HepG2 (cell line): ENCODE results near the gene DDIAS. TPM values are rescaled to one million over a fixed set of nuclear protein-coding genes. Genes with fewer than 3 reads are reported as not detected.
A peak's percentile ranks its signal among the peaks of the same experiment; 100 is the strongest.

Experiments
- AGO1 ChIP-seq: fragments of 200-400 bp; formaldehyde crosslinking; IDR thresholded peaks from 2 replicates; pipeline ENCODE4 v1.6.1; 2017; ENCODE audit warnings: mild to moderate bottlenecking, low read depth, low read length, moderate library complexity; ENCODE audit not compliant: poor library complexity, severe bottlenecking
- ARID2 ChIP-seq: sonication (generic); formaldehyde crosslinking; IDR thresholded peaks from 2 replicates; pipeline ENCODE4 v1.8.1; 2022; ENCODE audit warnings: mild to moderate bottlenecking, missing genetic modification reagents, borderline replicate concordance
- ASH2L ChIP-seq: fragments of 300-600, 200-600 bp; sonication (generic); IDR thresholded peaks from 2 replicates; pipeline ENCODE4 v1.7.0; 2017; ENCODE audit warnings: low read depth, mild to moderate bottlenecking, moderate library complexity, mixed read lengths, low read length; ENCODE audit not compliant: insufficient read length
- DR1 ChIP-seq: sonication (generic); formaldehyde crosslinking; IDR thresholded peaks from 2 replicates; pipeline ENCODE4 v1.8.0; 2021; ENCODE audit warnings: mild to moderate bottlenecking, missing genetic modification reagents, inconsistent platforms
- FOSL1 ChIP-seq: sonication (generic); formaldehyde crosslinking; IDR thresholded peaks from 2 replicates; pipeline ENCODE4 v1.9.0; 2021; ENCODE audit warnings: missing genetic modification reagents, borderline replicate concordance
- GTF3A ChIP-seq: sonication (generic); formaldehyde crosslinking; conservative IDR thresholded peaks from 2 replicates; pipeline ENCODE4 v1.4.0; 2020; ENCODE audit warnings: mild to moderate bottlenecking, missing genetic modification reagents
- IKZF4 ChIP-seq: sonication (generic); formaldehyde crosslinking; IDR thresholded peaks from 2 replicates; pipeline ENCODE4 v1.5.1; 2020; ENCODE audit warnings: borderline replicate concordance, mild to moderate bottlenecking, low read depth, missing genetic modification reagents; ENCODE audit errors: not compliant biosample characterization
- KDM1A ChIP-seq: IDR thresholded peaks from 2 replicates; pipeline ENCODE4 v1.6.1; 2016; ENCODE audit warnings: missing compliant biosample characterization
- NCOA5 ChIP-seq: sonication (generic); formaldehyde crosslinking; IDR thresholded peaks from 2 replicates; pipeline ENCODE4 v1.4.0; 2020; ENCODE audit warnings: missing genetic modification reagents
- NR1H2 ChIP-seq: sonication (generic); formaldehyde crosslinking; IDR thresholded peaks from 2 replicates; pipeline ENCODE4 v1.8.1; 2022; ENCODE audit warnings: low read depth, missing genetic modification reagents, borderline replicate concordance
- PATZ1 ChIP-seq: sonication (generic); formaldehyde crosslinking; IDR thresholded peaks from 2 replicates; pipeline ENCODE4 v1.4.0; 2020; ENCODE audit warnings: missing genetic modification reagents
- PAXIP1 ChIP-seq: sonication (generic); formaldehyde crosslinking; conservative IDR thresholded peaks from 2 replicates; pipeline ENCODE4 v1.4.0; 2020; ENCODE audit warnings: mild to moderate bottlenecking, missing genetic modification reagents, moderate library complexity
- RFX3 ChIP-seq: IDR thresholded peaks from 2 replicates; pipeline ENCODE4 v1.6.1; 2016; ENCODE audit warnings: missing biosample characterization, missing genetic modification reagents
- SP140L ChIP-seq: sonication (generic); formaldehyde crosslinking; IDR thresholded peaks from 2 replicates; pipeline ENCODE4 v1.4.0; 2020; ENCODE audit warnings: missing genetic modification reagents, borderline replicate concordance
- ZNF205 ChIP-seq: IDR thresholded peaks from 2 replicates; pipeline ENCODE4 v1.6.1; 2018; ENCODE audit warnings: missing biosample characterization, missing genetic modification reagents
- ZNF260 ChIP-seq: sonication (generic); formaldehyde crosslinking; IDR thresholded peaks from 2 replicates; pipeline ENCODE4 v1.4.0; 2020; ENCODE audit warnings: missing genetic modification reagents, low read depth, mild to moderate bottlenecking, borderline replicate concordance
- ZNF484 ChIP-seq: sonication (generic); formaldehyde crosslinking; IDR thresholded peaks from 2 replicates; pipeline ENCODE4 v1.5.1; 2020; ENCODE audit warnings: mild to moderate bottlenecking, low read depth, missing genetic modification reagents, borderline replicate concordance
- ZSCAN9 ChIP-seq: IDR thresholded peaks from 2 replicates; pipeline ENCODE4 v1.6.1; 2016; ENCODE audit warnings: borderline replicate concordance
- polyA plus RNA-seq, 8 experiments: library from polyadenylated mRNA; depleted of rRNA in 3 of 8; stranded (reverse) in 7 of 8; unstranded in 1 of 8; fragments of >200 nt; fragmentation: Illumina TruSeq in 4 of 8; extraction: Trizol in 4 of 8; gene quantifications; 2 replicates each; pipeline versions ENCODE4 v1.2.1 to v1.2.3, GENCODE V29; 2011 to 2016; ENCODE audit warnings: low read depth in 4 of 8, missing spikeins in 1 of 8, mixed read lengths in 1 of 8; ENCODE audit not compliant: insufficient read depth in 1 of 8
- total RNA-seq, 5 experiments: library from RNA; depleted of rRNA; stranded (reverse); fragments of >200 nt; fragmentation: Illumina TruSeq; extraction: Trizol; gene quantifications; 2 replicates each; pipeline ENCODE4 v1.2.3, GENCODE V29; 2016; ENCODE audit warnings: low read depth in 1 of 5
- TF ChIP-seq, protein P1 (sequence below): IDR thresholded peaks from 2 replicates; pipeline ENCODE4 v1.6.1; 2016
- TF ChIP-seq, protein P2 (sequence below): IDR thresholded peaks from 2 replicates; pipeline ENCODE4 v1.6.1; 2016; ENCODE audit warnings: missing genetic modification reagents, missing compliant biosample characterization
- TF ChIP-seq, protein P3 (sequence below): sonication (generic); formaldehyde crosslinking; IDR thresholded peaks from 2 replicates; pipeline ENCODE4 v1.5.0; 2020; ENCODE audit warnings: missing genetic modification reagents

DDIAS gene
- total and polyA plus RNA-seq, 2 of the 13 experiments (the other 11 are each of a cell fraction or from before 2014, with no cell fraction given): 3.5 to 13.0 TPM

GRCh38 chr11:82900277-82901164, 1.0 kb upstream of the DDIAS start, which contains the start of gene PRCP (continued):
- TF ChIP-seq GTF3A (CRISPR knock-in tag) (peak; percentile 23; the same call in 1 of the 2 replicates), PAXIP1 (CRISPR knock-in tag) (peak; percentile 20; the same call in 1 of the 2 replicates), ZSCAN9 (CRISPR knock-in tag) (no peak), ZNF260 (CRISPR knock-in tag) (no peak), PATZ1 (CRISPR knock-in tag) (peak; percentile 38; the same call in 1 of the 2 replicates), AGO1 (peak; percentile 61), IKZF4 (CRISPR knock-in tag) (peak; percentile 37), ASH2L (no peak), SP140L (CRISPR knock-in tag) (no peak), ZNF205 (CRISPR knock-in tag) (no peak), RFX3 (CRISPR knock-in tag) (no peak), NCOA5 (CRISPR knock-in tag) (no peak), NR1H2 (CRISPR knock-in tag) (no peak), ZNF484 (CRISPR knock-in tag) (no peak), FOSL1 (CRISPR knock-in tag) (no peak), KDM1A (CRISPR knock-in tag) (peak; percentile 72; the same call in 1 of the 2 replicates), DR1 (CRISPR knock-in tag) (no peak; the same call in 1 of the 2 replicates), ARID2 (CRISPR knock-in tag) (peak; percentile 55; the same call in 1 of the 2 replicates)
- TF ChIP-seq, protein P1, sequence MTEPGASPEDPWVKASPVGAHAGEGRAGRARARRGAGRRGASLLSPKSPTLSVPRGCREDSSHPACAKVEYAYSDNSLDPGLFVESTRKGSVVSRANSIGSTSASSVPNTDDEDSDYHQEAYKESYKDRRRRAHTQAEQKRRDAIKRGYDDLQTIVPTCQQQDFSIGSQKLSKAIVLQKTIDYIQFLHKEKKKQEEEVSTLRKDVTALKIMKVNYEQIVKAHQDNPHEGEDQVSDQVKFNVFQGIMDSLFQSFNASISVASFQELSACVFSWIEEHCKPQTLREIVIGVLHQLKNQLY (CRISPR knock-in tag): no peak
- TF ChIP-seq, protein P2, sequence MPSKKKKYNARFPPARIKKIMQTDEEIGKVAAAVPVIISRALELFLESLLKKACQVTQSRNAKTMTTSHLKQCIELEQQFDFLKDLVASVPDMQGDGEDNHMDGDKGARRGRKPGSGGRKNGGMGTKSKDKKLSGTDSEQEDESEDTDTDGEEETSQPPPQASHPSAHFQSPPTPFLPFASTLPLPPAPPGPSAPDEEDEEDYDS (CRISPR knock-in tag): peak; percentile 76
- TF ChIP-seq, protein P3, sequence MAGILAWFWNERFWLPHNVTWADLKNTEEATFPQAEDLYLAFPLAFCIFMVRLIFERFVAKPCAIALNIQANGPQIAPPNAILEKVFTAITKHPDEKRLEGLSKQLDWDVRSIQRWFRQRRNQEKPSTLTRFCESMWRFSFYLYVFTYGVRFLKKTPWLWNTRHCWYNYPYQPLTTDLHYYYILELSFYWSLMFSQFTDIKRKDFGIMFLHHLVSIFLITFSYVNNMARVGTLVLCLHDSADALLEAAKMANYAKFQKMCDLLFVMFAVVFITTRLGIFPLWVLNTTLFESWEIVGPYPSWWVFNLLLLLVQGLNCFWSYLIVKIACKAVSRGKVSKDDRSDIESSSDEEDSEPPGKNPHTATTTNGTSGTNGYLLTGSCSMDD (CRISPR knock-in tag): no peak
